ENCODE data around the gene PITX1.

PITX1 gene

DNA sequence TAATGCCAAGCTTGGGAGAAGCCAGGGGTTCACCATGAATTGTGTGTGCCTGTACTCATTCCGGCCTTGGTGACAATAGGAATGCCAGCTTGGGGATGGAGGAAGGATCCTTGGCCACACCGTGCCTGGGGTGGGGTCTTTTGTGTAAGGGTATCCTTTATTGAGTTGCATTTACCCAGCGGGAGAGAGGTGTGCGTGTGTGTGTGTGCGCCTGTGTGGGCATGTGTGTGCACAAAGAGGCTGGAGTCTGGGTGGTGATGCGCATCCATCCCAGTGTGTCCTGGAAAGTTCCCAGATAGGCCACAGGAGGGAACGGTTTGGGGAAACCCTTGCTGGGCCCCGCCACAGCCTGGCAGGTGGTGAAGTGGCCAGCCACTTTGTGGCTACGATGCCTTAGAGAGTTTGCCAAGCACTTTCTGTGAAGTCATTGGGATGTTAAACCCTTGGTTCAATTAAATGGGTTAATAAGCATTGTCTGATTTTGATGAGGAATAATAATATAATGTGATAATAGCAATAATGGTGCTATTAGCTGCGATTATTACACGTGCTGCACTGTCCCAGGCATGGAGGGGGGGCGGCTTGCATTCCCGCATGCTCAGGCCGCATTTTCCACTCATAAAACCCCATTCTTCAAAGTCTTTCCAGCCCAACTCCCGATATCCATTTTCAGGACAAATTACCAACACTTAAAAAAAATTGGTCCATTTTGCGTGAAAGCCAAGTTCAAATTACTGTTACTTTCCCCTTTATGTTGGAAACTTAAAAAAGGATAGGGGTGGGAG lies 13.7 kb downstream of the PITX1 start:
- Histone ChIP-seq H3K9me3 (ENCODE audit: insufficient read depth, low read length) (no peaks in the 10 kb centered on the region), H3K4me1 (ENCODE audit: insufficient read depth, insufficient read length) (peaks cover 3% of the 10 kb centered on the region), H3K9ac (ENCODE audit: insufficient read length, low read depth) (no peak overlapping the region), H3K36me3 (ENCODE audit: insufficient read depth, insufficient read length, low read length) (no peaks in the 10 kb centered on the region), H3K27me3 (ENCODE audit: insufficient read depth, insufficient read length) (no peaks in the 10 kb centered on the region), H3K4me3 (ENCODE audit: insufficient read length, low read depth) (no peak overlapping the region)
- TF ChIP-seq ZNF274 (IDR thresholded peaks at IDR 0.05; ENCODE audit: low read depth, low read length), result no peak
- no peak for TF ChIP-seq YY1 (IDR thresholded peaks at IDR 0.05; ENCODE audit: insufficient read depth, insufficient read length)
- TF ChIP-seq SUZ12 (IDR thresholded peaks at IDR 0.05; ENCODE audit: extremely low read depth, insufficient read depth, insufficient read length), result no peak
- DNase-seq (ENCODE audit: low read depth, low spot score), result no peak

DNA sequence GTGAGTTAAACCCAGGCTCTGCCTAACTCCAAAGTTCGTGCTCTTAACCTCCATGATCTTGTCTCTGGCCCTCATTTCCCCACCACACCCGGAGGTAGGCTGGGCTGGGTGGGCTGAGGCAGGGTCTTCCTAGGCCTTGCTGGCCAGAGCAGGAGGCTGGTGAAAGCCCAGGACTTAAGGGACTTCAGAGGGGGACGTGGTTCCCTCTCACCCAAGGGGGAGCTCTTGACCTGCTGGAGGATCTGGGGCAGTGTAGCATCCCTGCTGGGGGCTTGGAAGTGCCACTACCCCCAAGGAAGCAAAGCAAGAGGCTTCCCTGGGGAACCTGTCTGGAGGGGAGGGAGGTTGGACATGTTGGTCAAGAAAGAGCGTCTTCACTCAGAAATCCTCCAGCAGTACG lies 14.7 kb downstream of the PITX1 start:
- no peaks in the 10 kb centered on the region for H3K9me3 ChIP-seq (ENCODE audit: insufficient read depth, low read length)
- no peak overlapping the region for H3K9ac ChIP-seq (ENCODE audit: insufficient read length, low read depth)
- H3K36me3 ChIP-seq (ENCODE audit: insufficient read depth, insufficient read length, low read length), result no peaks in the 10 kb centered on the region
- H3K4me3 ChIP-seq (ENCODE audit: insufficient read length, low read depth), result no peak overlapping the region
- no peaks in the 10 kb centered on the region for H3K27me3 ChIP-seq (ENCODE audit: insufficient read depth, insufficient read length)
- DNase-seq (ENCODE audit: low read depth, low spot score), result no peak
- TF ChIP-seq ZNF274 (IDR thresholded peaks at IDR 0.05; ENCODE audit: low read depth, low read length) (no peak), SUZ12 (IDR thresholded peaks at IDR 0.05; ENCODE audit: extremely low read depth, insufficient read depth, insufficient read length) (no peak), YY1 (IDR thresholded peaks at IDR 0.05; ENCODE audit: insufficient read depth, insufficient read length) (no peak)
- peaks cover 2% of the 10 kb centered on the region for H3K4me1 ChIP-seq (ENCODE audit: insufficient read depth, insufficient read length)

DNA sequence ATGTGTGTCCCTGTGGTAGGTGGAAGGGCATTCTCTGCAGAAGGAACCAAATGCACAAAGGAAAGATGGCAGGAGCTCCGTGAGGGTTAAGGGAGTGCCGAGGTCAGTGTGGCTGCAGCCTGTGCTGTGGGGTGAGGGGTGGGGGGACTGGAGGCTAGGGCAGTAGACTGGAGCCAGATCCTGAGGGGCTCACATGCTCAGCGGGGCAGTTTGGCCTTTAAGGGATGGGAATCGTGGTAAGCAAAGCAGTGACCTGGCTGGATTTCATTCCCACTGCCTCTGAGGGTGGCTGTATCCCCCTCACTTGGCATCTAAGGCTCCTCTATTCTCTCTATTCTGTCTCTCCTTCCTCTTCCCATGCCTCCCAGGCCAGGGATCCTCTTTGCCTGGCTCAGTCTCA lies 15.6 kb downstream of the PITX1 start:
- no peak for TF ChIP-seq YY1 (IDR thresholded peaks at IDR 0.05; ENCODE audit: insufficient read depth, insufficient read length)
- no peak for TF ChIP-seq ZNF274 (IDR thresholded peaks at IDR 0.05; ENCODE audit: low read depth, low read length)
- no peak for TF ChIP-seq SUZ12 (IDR thresholded peaks at IDR 0.05; ENCODE audit: extremely low read depth, insufficient read depth, insufficient read length)
- DNase-seq (ENCODE audit: low read depth, low spot score), result no peak
- H3K4me3 ChIP-seq (ENCODE audit: insufficient read length, low read depth), result no peak overlapping the region

DNA sequence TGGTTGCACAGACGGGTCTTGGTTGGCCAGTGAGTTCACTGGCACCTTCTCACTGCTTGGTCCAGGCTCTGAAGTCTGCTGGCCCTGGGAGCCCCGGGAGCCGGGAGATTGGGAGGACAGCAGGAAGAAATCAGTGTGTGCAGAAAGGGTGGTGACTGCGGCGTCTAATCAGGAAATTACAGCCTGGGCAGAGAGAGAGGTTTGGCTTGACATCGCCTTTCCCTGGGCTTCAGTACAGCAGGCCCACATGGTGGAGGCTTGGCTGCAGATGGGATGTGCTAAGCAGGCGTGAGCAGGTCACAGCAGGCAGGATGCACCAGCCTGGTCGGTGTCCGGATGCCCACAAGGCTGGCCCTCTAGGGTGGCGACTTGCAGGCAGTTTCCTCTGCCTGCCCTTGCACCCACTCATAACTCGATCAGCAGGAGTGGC lies 17.2 kb downstream of the PITX1 start:
- TF ChIP-seq ZNF274 (IDR thresholded peaks at IDR 0.05; ENCODE audit: low read depth, low read length) (no peak), SUZ12 (IDR thresholded peaks at IDR 0.05; ENCODE audit: extremely low read depth, insufficient read depth, insufficient read length) (no peak), YY1 (IDR thresholded peaks at IDR 0.05; ENCODE audit: insufficient read depth, insufficient read length) (no peak)
- no peaks in the 10 kb centered on the region for H3K4me1 ChIP-seq (ENCODE audit: insufficient read depth, insufficient read length)
- no peaks in the 10 kb centered on the region for H3K27me3 ChIP-seq (ENCODE audit: insufficient read depth, insufficient read length)
- no peak overlapping the region for H3K9ac ChIP-seq (ENCODE audit: insufficient read length, low read depth)
- no peak for DNase-seq (ENCODE audit: low read depth, low spot score)
- no peaks in the 10 kb centered on the region for H3K9me3 ChIP-seq (ENCODE audit: insufficient read depth, low read length)
- H3K4me3 ChIP-seq (ENCODE audit: insufficient read length, low read depth), result no peak overlapping the region
- no peaks in the 10 kb centered on the region for H3K36me3 ChIP-seq (ENCODE audit: insufficient read depth, insufficient read length, low read length)

More for the DNA sequence above, 15.6 kb downstream of the PITX1 start:
- Histone ChIP-seq H3K9ac (ENCODE audit: insufficient read length, low read depth) (no peak overlapping the region), H3K27me3 (ENCODE audit: insufficient read depth, insufficient read length) (no peaks in the 10 kb centered on the region), H3K36me3 (ENCODE audit: insufficient read depth, insufficient read length, low read length) (no peaks in the 10 kb centered on the region), H3K4me1 (ENCODE audit: insufficient read depth, insufficient read length) (no peaks in the 10 kb centered on the region), H3K9me3 (ENCODE audit: insufficient read depth, low read length) (no peaks in the 10 kb centered on the region)

DNA sequence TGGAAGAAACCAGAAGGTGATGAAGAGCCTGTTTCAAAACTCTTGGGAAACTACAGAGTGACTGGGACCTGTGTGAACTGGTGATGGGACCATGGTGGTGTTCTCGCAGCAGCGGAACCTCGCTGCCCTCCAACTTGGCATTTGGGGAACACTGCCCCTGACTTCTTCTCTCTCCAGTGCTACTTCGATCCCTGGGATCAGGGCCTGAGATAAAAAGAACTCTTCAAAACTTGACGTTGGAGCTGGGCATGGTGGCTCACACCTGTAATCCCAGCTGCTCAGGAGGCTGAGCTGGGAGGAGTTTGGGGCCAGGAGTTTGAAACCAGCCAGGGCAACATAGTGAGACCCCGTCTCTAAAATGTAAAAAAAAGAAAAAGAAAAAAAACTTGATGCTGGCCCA lies 18.1 kb downstream of the PITX1 start:
- H3K4me3 ChIP-seq (ENCODE audit: insufficient read length, low read depth), result no peak overlapping the region
- H3K9ac ChIP-seq (ENCODE audit: insufficient read length, low read depth), result no peak overlapping the region
- H3K4me1 ChIP-seq (ENCODE audit: insufficient read depth, insufficient read length), result no peaks in the 10 kb centered on the region
- H3K9me3 ChIP-seq (ENCODE audit: insufficient read depth, low read length), result no peaks in the 10 kb centered on the region
- H3K27me3 ChIP-seq (ENCODE audit: insufficient read depth, insufficient read length), result no peaks in the 10 kb centered on the region
- H3K36me3 ChIP-seq (ENCODE audit: insufficient read depth, insufficient read length, low read length), result no peaks in the 10 kb centered on the region
- no peak for DNase-seq (ENCODE audit: low read depth, low spot score)
- TF ChIP-seq ZNF274 (IDR thresholded peaks at IDR 0.05; ENCODE audit: low read depth, low read length) (no peak), SUZ12 (IDR thresholded peaks at IDR 0.05; ENCODE audit: extremely low read depth, insufficient read depth, insufficient read length) (no peak)

DNA sequence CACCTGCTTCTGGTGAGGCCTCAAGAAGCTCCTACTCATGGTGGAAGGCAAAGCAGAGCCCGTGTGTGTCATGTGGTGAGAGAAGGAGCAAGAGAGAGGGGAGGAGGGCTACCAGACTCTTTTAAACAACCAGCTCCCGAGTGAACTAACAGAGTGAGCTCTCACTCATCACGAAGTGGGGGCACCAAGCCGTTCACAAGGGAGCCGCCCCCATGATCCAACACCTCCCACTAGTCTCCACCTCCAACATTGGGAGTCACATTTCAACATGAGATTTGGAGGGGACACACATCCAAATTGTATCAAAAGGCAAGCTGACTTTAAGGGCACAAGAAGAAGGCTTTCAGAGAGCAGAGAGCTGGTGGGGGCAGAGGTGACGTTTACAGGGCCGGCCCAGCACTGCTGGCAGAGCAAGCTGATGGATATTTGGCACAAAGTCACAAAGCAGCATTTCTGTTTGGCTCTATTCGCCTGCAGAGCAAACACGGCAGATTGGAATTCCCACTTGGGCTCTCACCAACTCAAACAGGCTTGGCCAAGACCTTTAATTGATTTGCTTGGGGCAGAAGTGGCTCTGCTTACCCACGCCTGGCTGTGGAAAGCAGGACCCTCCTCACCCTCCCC lies 20.0 kb downstream of the PITX1 start:
- no peaks in the 10 kb centered on the region for H3K36me3 ChIP-seq (ENCODE audit: insufficient read depth, insufficient read length, low read length)
- no peak overlapping the region for H3K4me3 ChIP-seq (ENCODE audit: insufficient read length, low read depth)
- TF ChIP-seq YY1 (IDR thresholded peaks at IDR 0.05; ENCODE audit: insufficient read depth, insufficient read length), result no peak
- no peaks in the 10 kb centered on the region for H3K9me3 ChIP-seq (ENCODE audit: insufficient read depth, low read length)
- H3K4me1 ChIP-seq (ENCODE audit: insufficient read depth, insufficient read length), result no peaks in the 10 kb centered on the region
- H3K27me3 ChIP-seq (ENCODE audit: insufficient read depth, insufficient read length), result no peaks in the 10 kb centered on the region
- H3K9ac ChIP-seq (ENCODE audit: insufficient read length, low read depth), result no peak overlapping the region
- no peak for DNase-seq (ENCODE audit: low read depth, low spot score)

DNA sequence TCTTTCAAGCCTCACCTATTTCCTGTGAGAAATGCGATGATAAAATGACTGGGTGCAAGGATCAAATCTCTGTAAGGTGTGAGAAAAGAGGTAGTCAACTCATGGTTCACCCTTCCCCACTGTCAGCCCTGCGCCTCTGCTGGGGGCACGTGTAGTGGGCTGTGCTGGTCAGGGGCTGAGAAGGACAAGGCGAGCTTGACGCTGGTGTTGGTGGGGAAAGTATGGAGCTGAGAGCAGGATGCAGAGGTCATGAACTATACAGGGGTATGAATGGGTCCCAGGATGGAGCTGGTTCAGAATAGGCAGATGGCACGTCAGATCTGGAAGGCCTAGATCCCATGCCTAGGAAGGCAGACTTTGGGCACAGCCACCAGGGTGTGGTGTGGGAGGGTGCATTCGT lies 20.6 kb downstream of the PITX1 start:
- no peak for DNase-seq (ENCODE audit: low read depth, low spot score)
- no peaks in the 10 kb centered on the region for H3K36me3 ChIP-seq (ENCODE audit: insufficient read depth, insufficient read length, low read length)
- H3K4me3 ChIP-seq (ENCODE audit: insufficient read length, low read depth), result no peak overlapping the region
- H3K9me3 ChIP-seq (ENCODE audit: insufficient read depth, low read length), result no peaks in the 10 kb centered on the region
- no peak overlapping the region for H3K9ac ChIP-seq (ENCODE audit: insufficient read length, low read depth)
- no peaks in the 10 kb centered on the region for H3K27me3 ChIP-seq (ENCODE audit: insufficient read depth, insufficient read length)
- TF ChIP-seq SUZ12 (IDR thresholded peaks at IDR 0.05; ENCODE audit: extremely low read depth, insufficient read depth, insufficient read length), result no peak
- no peak for TF ChIP-seq YY1 (IDR thresholded peaks at IDR 0.05; ENCODE audit: insufficient read depth, insufficient read length)
- no peak for TF ChIP-seq ZNF274 (IDR thresholded peaks at IDR 0.05; ENCODE audit: low read depth, low read length)
- no peaks in the 10 kb centered on the region for H3K4me1 ChIP-seq (ENCODE audit: insufficient read depth, insufficient read length)
